Mesenchymal stem cell (in vitro differentiated cells and primary cell): ENCODE results near the gene ADPRHL1.
"Not testable (repeated sequence)": the region's sequence is repeated elsewhere in the genome, so short reads cannot be mapped to it uniquely, and the experiment has no call there.

Experiments used
- DNase-seq: peaks from one replicate; pipeline ENCODE4 v3.0.0-alpha.2; 2013
- H2AFZ ChIP-seq: one replicate; pipeline ENCODE4 v1.6.1; 2013; ENCODE audit warnings: low read depth, mild to moderate bottlenecking, control low read depth, inconsistent platforms, low read length, moderate library complexity
- H2AK5ac ChIP-seq: 2 replicates; pipeline ENCODE4 v1.6.1; 2013; ENCODE audit warnings: low read length, moderate library complexity, mild to moderate bottlenecking, inconsistent platforms; ENCODE audit not compliant: severe bottlenecking
- H2BK120ac ChIP-seq: one replicate; pipeline ENCODE4 v1.6.1; 2013; ENCODE audit warnings: low read depth, mild to moderate bottlenecking, inconsistent platforms, low read length, moderate library complexity
- H2BK12ac ChIP-seq, 2 experiments: one replicate each; pipeline ENCODE4 v1.6.1; 2013; ENCODE audit warnings: inconsistent platforms in 2 of 2, low read length in 2 of 2, mild to moderate bottlenecking in 2 of 2, moderate library complexity in 2 of 2, control low read depth in 1 of 2
- H2BK15ac ChIP-seq: one replicate; pipeline ENCODE4 v1.6.1; 2013; ENCODE audit warnings: mild to moderate bottlenecking, low read depth, inconsistent platforms; ENCODE audit not compliant: poor library complexity, severe bottlenecking
- H2BK5ac ChIP-seq: 2 replicates; pipeline ENCODE4 v1.6.1; 2013; ENCODE audit warnings: low read depth, mild to moderate bottlenecking, low read length, control low read depth, inconsistent platforms; ENCODE audit not compliant: poor library complexity, severe bottlenecking
- H3K14ac ChIP-seq, 2 experiments: one replicate each; pipeline ENCODE4 v1.6.1; 2013; ENCODE audit warnings: inconsistent platforms in 2 of 2, low read length in 2 of 2, control low read depth in 1 of 2, mild to moderate bottlenecking in 1 of 2, moderate library complexity in 1 of 2
- H3K18ac ChIP-seq, 2 experiments: one replicate each; pipeline ENCODE4 v1.6.1; 2013; ENCODE audit warnings: inconsistent platforms in 2 of 2, low read length in 2 of 2, control low read depth in 1 of 2, low read depth in 1 of 2, mild to moderate bottlenecking in 1 of 2
- H3K23ac ChIP-seq, 2 experiments: one replicate each; pipeline ENCODE4 v1.6.1; 2013; ENCODE audit warnings: inconsistent platforms in 2 of 2, low read length in 2 of 2, mild to moderate bottlenecking in 2 of 2, moderate library complexity in 2 of 2, control low read depth in 1 of 2
- H3K27ac ChIP-seq: 2 replicates; pipeline ENCODE4 v1.5.1; 2013; ENCODE audit warnings: mild to moderate bottlenecking, moderate library complexity, low read length, control low read depth, inconsistent platforms; ENCODE audit not compliant: poor library complexity, severe bottlenecking
- H3K27me3 ChIP-seq, 2 experiments: 2 replicates each; pipeline versions ENCODE4 v1.6.1 to v1.7.0; 2013; ENCODE audit warnings: low read length in 2 of 2, mild to moderate bottlenecking in 2 of 2, moderate library complexity in 2 of 2, control low read depth in 1 of 2, inconsistent platforms in 1 of 2; ENCODE audit not compliant: control insufficient read depth in 1 of 2, insufficient read depth in 1 of 2
- H3K36me3 ChIP-seq, 2 experiments: 2 replicates each; pipeline versions ENCODE4 v1.6.1 to v1.7.0; 2013; ENCODE audit warnings: low read length in 2 of 2, control low read depth in 1 of 2, inconsistent platforms in 1 of 2, low read depth in 1 of 2, mild to moderate bottlenecking in 1 of 2; ENCODE audit not compliant: insufficient read depth in 2 of 2, control insufficient read depth in 1 of 2
- H3K4ac ChIP-seq, 2 experiments: one replicate each; pipeline ENCODE4 v1.6.1; 2013; ENCODE audit warnings: inconsistent platforms in 2 of 2, low read length in 2 of 2, mild to moderate bottlenecking in 2 of 2, moderate library complexity in 2 of 2, control low read depth in 1 of 2, low read depth in 1 of 2
- H3K4me1 ChIP-seq: 2 replicates; pipeline ENCODE4 v1.6.1; 2013; ENCODE audit warnings: low read depth, low read length, control low read depth; ENCODE audit not compliant: control insufficient read depth, insufficient read depth
- H3K4me2 ChIP-seq: 2 replicates; pipeline ENCODE4 v1.6.1; 2013; ENCODE audit warnings: low read length, mild to moderate bottlenecking, inconsistent platforms; ENCODE audit not compliant: poor library complexity, severe bottlenecking
- H3K4me3 ChIP-seq, 2 experiments: 2 replicates each; pipeline versions ENCODE4 v1.5.1 to v1.7.0; 2013; ENCODE audit warnings: low read length in 2 of 2, mild to moderate bottlenecking in 2 of 2, control low read depth in 1 of 2, low read depth in 1 of 2; ENCODE audit not compliant: insufficient read depth in 1 of 2
- H3K79me1 ChIP-seq: replicated peaks from 2 replicates; pipeline ENCODE4 v1.6.1; 2013; ENCODE audit warnings: mild to moderate bottlenecking, control low read depth, low read length, inconsistent platforms; ENCODE audit not compliant: poor library complexity, severe bottlenecking
- H3K9ac ChIP-seq: 2 replicates; pipeline ENCODE4 v1.7.0; 2013; ENCODE audit warnings: mild to moderate bottlenecking, low read length, moderate library complexity
- H3K9me3 ChIP-seq: 2 replicates; pipeline ENCODE4 v1.7.0; 2013; ENCODE audit warnings: mild to moderate bottlenecking, low read length; ENCODE audit not compliant: control insufficient read depth
- H4K8ac ChIP-seq: one replicate; pipeline ENCODE4 v1.6.1; 2013; ENCODE audit warnings: inconsistent platforms, mild to moderate bottlenecking, low read length, moderate library complexity
- H4K91ac ChIP-seq: one replicate; pipeline ENCODE4 v1.6.1; 2013; ENCODE audit warnings: mild to moderate bottlenecking, low read length, inconsistent platforms
- WGBS: methylation state at CpG from one replicate; pipeline ENCODE4 v1.1.7; 2013; ENCODE audit warnings: mixed read lengths; 5-methylcytosine and 5-hydroxymethylcytosine counted together

Gene ADPRHL1

DNA sequence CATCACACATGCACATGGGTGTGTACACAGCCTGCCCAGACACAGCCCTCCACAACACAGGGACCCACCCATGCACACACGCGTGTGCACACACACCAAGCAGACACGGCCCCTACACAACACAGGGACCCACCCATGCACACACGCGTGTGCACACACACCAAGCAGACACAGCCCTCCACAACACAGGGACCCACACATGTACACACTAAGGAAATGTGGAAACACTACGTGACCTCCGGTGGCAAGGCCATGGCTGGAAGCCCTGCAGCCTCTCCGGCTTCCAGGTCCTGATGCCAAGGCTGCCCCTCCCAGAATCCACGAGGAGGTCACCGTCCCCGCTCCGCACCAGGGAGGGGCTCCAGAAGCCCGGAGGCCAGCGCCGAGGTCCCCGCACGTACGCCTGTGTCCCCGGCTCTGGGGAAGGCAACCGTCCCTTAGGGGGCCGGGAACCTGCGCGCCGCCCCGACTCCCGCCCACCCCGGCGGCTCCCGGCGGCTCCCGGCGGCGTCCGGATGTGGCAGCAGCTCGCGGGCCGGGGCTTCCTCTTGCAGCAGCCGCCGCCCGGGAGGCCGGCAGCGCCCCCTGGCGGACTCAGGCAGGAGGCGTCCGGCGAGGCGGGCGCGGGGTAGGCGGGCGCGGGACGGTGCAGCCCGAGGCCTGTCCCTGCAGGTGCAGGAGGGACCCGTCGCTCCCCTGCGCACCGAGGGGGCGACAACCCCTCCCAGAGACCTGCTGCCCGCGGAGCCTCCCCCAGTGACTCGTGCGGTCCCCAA is 59.5 kb downstream of the ADPRHL1 start:
- Histone ChIP-seq H3K14ac (peak overlapping the region in 1 of 2 experiments; percentile 30), H3K4me1 (peaks cover 12% of the 10 kb centered on the region), H3K18ac (peak overlapping the region in 1 of 2 experiments; percentile 92), H3K27ac (no peak overlapping the region), H2BK5ac (no peak overlapping the region), H4K91ac (peak overlapping the region; percentile 67), H3K36me3 (no peaks in the 10 kb centered on the region), H2BK120ac (peak overlapping the region; percentile 61), H3K79me1 (no peaks in the 10 kb centered on the region), H3K23ac (no peak overlapping the region), H3K4ac (peak overlapping the region in 1 of 2 experiments; percentile 34), H2AK5ac (no peak overlapping the region), H3K4me3 (peak overlapping the region; percentile 64 to 92), H2AFZ (peak overlapping the region; percentile 74), H3K27me3 (peaks cover 0 to 5% of the 10 kb centered on the region in 2 experiments), H4K8ac (peak overlapping the region; percentile 89), H2BK12ac (no peak overlapping the region), H3K9ac (peak overlapping the region; percentile 82), H3K9me3 (peaks cover under 1% of the 10 kb centered on the region), H2BK15ac (no peak overlapping the region), H3K4me2 (peak overlapping the region; percentile 69)
- peak; percentile 64 for DNase-seq
- WGBS: 9% methylated on average over 61 of the region's 63 CpGs

DNA sequence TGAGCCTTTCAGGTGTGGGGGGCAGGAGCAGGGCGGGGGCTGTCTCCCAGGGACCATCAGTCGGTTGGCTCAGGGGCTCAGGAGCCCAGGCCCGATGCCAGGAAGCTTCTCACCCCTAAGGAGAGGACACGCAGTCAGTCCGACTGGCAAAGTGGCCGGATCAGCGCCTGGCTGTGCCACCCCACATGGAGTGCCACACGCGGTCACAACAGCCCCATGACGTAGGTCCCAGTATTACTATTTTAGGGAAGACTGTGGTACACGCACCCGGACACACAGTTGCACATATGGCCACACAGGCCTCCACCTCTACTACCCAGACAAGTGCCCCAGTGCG is 60.1 kb downstream of the ADPRHL1 start:
- H3K4me2 ChIP-seq: peak overlapping the region; percentile 20
- no peaks in the 10 kb centered on the region for H3K36me3 ChIP-seq
- no peak overlapping the region for H2AK5ac ChIP-seq
- no peak overlapping the region for H3K23ac ChIP-seq
- H2BK15ac ChIP-seq: no peak overlapping the region
- H3K18ac ChIP-seq: peak overlapping the region in 1 of 2 experiments; percentile 92
- H3K27ac ChIP-seq: no peak overlapping the region
- no peak for DNase-seq
- H4K8ac ChIP-seq: peak overlapping the region; percentile 89
- H3K4ac ChIP-seq: peak overlapping the region in 1 of 2 experiments; percentile 34
- H3K27me3 ChIP-seq: peaks cover 0 to 5% of the 10 kb centered on the region in 2 experiments
- peak overlapping the region; percentile 67 for H4K91ac ChIP-seq
- no peaks in the 10 kb centered on the region for H3K79me1 ChIP-seq
- no peak overlapping the region for H2BK120ac ChIP-seq
- H3K14ac ChIP-seq: peak overlapping the region in 1 of 2 experiments; percentile 30
- peak overlapping the region; percentile 74 for H2AFZ ChIP-seq
- H2BK12ac ChIP-seq: no peak overlapping the region
- peak overlapping the region; percentile 82 for H3K9ac ChIP-seq
- peak overlapping the region in 1 of 2 experiments; percentile 92 for H3K4me3 ChIP-seq
- H2BK5ac ChIP-seq: no peak overlapping the region
- peaks cover 6% of the 10 kb centered on the region for H3K9me3 ChIP-seq
- 91% methylated on average over 13 of the region's 13 CpGs for WGBS
- H3K4me1 ChIP-seq: peaks cover 12% of the 10 kb centered on the region

DNA sequence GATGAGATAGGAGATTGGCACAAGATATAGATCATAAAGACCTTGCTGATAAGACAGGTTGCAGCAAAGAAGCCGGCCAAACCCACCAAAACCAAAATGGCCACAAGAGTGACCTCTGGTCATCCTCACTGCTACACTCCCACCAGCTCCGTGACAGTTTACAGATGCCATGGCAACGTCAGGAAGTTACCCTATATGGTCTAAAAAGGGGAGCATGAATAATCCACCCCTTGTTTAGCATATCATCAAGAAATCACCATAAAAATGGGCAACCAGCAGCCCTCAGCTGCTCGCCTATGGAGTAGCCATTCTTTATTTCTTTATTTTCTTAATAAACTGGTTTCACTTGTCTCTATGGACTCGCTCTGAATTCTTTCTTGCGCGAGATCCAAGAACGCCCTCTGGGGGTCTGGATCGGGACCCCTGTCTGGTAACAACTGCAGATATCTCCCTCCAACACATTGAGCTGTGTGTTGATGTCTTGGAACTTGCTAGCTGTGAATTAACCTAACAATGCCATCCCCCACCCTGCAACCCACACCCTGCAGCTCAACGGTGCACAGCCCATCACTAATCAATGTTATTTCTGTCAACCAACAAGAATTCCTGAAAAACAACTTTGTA is 62.3 kb downstream of the ADPRHL1 start:
- Histone ChIP-seq H3K4me3 (no peak overlapping the region), H4K8ac (no peak overlapping the region), H4K91ac (no peak overlapping the region), H3K9me3 (peaks cover 19% of the 10 kb centered on the region), H2BK120ac (no peak overlapping the region), H3K4me2 (no peak overlapping the region), H3K18ac (no peak overlapping the region), H2AFZ (no peak overlapping the region), H2AK5ac (no peak overlapping the region), H2BK5ac (no peak overlapping the region), H3K27ac (no peak overlapping the region), H2BK12ac (no peak overlapping the region), H3K9ac (no peak overlapping the region), H3K79me1 (no peaks in the 10 kb centered on the region), H3K23ac (no peak overlapping the region), H3K4ac (no peak overlapping the region), H3K27me3 (no peaks in the 10 kb centered on the region), H2BK15ac (no peak overlapping the region), H3K4me1 (peaks cover 10% of the 10 kb centered on the region), H3K14ac (no peak overlapping the region), H3K36me3 (no peaks in the 10 kb centered on the region)
- no peak for DNase-seq
- 54% methylated on average over 10 of the region's 10 CpGs for WGBS

DNA sequence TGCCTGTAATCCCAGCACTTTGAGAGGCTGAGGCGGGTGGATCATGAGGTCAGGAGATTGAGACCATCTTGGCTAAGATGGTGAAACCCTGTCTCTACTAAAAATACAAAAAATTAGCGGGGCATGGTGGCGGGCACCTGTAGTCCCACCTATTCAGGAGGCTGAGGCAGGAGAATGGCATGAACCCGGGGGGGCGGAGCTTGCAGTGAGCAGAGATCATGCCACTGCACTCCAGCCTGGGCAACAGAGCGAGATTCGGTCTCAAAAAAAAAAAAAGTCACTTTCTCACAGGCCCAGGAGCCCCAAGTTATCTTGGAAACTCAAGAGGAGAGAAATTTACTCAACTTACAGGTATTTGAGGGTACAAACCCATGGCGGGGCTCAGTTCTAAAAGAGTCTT is 63.7 kb downstream of the ADPRHL1 start:
- H3K9ac ChIP-seq, H2BK15ac ChIP-seq, H3K4me1 ChIP-seq, H3K14ac ChIP-seq, H3K4me3 ChIP-seq, H3K18ac ChIP-seq, H2BK12ac ChIP-seq, H3K27ac ChIP-seq, H2BK120ac ChIP-seq, H4K91ac ChIP-seq, H3K4me2 ChIP-seq, H3K4ac ChIP-seq, H3K23ac ChIP-seq, H4K8ac ChIP-seq, H3K27me3 ChIP-seq, H2AFZ ChIP-seq, H3K79me1 ChIP-seq, H3K36me3 ChIP-seq, H2AK5ac ChIP-seq, H2BK5ac ChIP-seq, DNase-seq: not testable (repeated sequence)
- peaks cover 23% of the 10 kb centered on the region for H3K9me3 ChIP-seq
- WGBS: 95% methylated on average over 7 of the region's 8 CpGs
